Panc1 (cell line): ENCODE results near the gene WAPL.

ENCODE experiments used
- CTCF ChIP-seq: fragments of 450-650 bp; IDR thresholded peaks from 2 replicates; pipeline ENCODE4 v1.5.1; 2017; ENCODE audit warnings: mild to moderate bottlenecking
- POLR2AphosphoS5 ChIP-seq: IDR thresholded peaks from 2 replicates; pipeline ENCODE4 v1.6.1; 2012; ENCODE audit warnings: mild to moderate bottlenecking, low read depth, low read length, moderate library complexity
- REST ChIP-seq, 2 experiments: IDR thresholded peaks; 2 replicates each; pipeline ENCODE4 v1.6.1; 2011 to 2012; ENCODE audit warnings: low read depth in 2 of 2, control low read depth in 1 of 2, low read length in 1 of 2, mild to moderate bottlenecking in 1 of 2, moderate library complexity in 1 of 2; ENCODE audit not compliant: insufficient read depth in 1 of 2
- SIN3A ChIP-seq: IDR thresholded peaks from 2 replicates; pipeline ENCODE4 v1.6.1; 2012; ENCODE audit warnings: low read depth, mild to moderate bottlenecking, low read length, moderate library complexity, borderline replicate concordance; ENCODE audit not compliant: insufficient read depth

GRCh38 chr10:86497621-86498020, 24.0 kb downstream of the WAPL start:
- TF ChIP-seq CTCF (no peak), SIN3A (no peak), POLR2AphosphoS5 (no peak), REST (IDR thresholded peaks at IDR 0.05; ENCODE audit: insufficient read depth in 1 of 2, low read depth in 2 of 2, low read length in 1 of 2) (no peak)
